Fibroblast of skin of right biceps (primary cell): ENCODE measurements around the gene CLDN6.
A peak's percentile ranks its signal among the peaks of the same experiment; 100 is the strongest.

Source experiments
- DNase-seq: peaks from one replicate; pipeline ENCODE4 v3.0.0-alpha.2; 2013

Gene CLDN6

DNA sequence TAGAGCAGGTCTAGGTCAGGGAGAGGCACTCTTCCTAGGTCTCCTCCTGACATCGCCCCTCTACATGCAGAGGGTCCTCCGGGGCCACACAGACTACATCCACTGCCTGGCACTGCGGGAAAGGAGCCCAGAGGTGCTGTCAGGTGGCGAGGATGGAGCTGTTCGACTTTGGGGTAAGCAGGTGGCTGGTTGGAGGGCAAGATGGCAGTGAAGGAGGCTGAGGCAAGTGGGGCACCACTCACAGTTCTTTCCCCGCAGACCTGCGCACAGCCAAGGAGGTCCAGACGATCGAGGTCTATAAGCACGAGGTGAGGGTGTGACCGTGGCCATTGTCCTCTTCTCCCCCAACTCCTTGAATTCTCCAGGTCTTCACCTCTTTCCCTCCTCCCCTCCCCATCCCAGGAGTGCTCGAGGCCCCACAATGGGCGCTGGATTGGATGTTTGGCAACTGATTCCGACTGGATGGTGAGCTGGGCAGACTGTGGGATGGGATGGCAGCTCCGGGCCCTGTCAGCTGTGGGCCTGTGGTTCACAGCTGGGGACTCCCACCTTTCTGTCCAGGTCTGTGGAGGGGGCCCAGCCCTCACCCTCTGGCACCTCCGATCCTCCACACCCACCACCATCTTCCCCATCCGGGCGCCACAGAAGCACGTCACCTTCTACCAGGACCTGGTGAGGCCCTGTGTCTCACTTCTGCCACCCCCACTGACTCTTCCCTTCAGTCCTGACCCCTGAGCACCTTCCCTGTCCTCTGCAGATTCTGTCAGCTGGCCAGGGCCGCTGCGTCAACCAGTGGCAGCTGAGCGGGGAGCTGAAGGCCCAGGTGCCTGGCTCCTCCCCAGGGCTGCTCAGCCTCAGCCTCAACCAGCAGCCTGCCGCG lies 8.9 kb upstream of the CLDN6 start:
- DNase-seq, result no peak

DNA sequence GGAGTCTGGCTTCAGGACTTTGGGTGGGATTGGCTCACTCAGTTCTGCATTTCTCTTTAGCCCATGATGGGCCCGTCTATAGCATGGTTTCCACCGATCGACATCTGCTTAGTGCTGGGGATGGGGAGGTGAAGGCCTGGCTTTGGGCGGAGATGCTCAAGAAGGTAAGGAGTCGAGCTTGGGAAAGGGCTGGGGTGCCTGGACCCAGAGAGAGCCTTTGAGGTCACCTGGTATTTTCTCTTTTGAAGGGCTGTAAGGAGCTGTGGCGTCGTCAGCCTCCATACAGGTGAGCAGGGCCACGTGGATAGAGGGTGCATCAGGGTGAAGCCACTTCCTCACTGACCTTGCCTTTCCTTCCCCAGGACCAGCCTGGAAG lies 8.0 kb upstream of the CLDN6 start:
- DNase-seq, result no peak

DNA sequence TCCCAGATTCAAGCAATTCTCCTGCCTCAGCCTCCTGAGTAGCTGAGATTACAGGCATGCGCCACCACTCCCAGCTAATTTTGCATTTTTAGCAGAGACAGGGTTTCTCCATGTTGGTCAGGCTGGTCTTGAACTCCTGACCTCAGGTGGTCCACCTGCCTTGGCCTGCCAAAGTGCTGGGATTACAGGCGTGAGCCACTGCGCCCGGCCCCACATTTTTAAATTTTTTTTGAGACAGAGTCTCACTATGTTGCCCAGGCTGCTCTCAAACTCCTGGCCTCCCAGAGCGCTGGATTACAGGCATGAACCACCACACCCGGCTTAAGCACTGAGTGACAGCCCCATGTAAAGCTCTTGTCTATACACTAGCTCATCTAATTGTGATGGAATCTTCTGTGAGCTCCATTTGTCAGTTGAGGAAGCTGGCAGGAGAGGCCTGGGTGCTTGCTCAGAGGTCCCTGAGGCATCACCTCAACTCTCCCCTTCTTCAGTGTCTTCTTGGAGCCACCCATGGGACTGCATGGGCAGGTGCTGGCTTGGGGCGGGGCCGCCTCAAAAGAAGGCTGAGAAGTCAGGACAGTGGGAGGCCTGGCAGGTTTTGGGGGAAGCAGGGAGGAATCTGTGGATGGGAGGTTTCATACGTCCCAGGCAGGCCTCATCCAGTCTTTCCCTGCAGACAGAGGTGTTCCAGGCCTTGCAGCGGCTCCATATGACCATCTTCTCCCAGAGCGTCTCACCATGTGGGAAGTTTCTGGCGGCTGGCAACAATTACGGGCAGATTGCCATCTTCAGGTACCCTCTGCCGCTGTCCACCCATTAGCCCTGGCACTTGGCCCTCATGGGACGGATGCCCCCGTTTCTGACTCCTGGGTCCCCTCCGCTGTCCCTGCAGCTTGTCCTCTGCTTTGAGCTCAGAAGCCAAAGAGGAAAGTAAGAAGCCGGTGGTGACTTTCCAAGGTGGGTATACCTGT lies 7.3 kb upstream of the CLDN6 start:
- DNase-seq, result no peak

DNA sequence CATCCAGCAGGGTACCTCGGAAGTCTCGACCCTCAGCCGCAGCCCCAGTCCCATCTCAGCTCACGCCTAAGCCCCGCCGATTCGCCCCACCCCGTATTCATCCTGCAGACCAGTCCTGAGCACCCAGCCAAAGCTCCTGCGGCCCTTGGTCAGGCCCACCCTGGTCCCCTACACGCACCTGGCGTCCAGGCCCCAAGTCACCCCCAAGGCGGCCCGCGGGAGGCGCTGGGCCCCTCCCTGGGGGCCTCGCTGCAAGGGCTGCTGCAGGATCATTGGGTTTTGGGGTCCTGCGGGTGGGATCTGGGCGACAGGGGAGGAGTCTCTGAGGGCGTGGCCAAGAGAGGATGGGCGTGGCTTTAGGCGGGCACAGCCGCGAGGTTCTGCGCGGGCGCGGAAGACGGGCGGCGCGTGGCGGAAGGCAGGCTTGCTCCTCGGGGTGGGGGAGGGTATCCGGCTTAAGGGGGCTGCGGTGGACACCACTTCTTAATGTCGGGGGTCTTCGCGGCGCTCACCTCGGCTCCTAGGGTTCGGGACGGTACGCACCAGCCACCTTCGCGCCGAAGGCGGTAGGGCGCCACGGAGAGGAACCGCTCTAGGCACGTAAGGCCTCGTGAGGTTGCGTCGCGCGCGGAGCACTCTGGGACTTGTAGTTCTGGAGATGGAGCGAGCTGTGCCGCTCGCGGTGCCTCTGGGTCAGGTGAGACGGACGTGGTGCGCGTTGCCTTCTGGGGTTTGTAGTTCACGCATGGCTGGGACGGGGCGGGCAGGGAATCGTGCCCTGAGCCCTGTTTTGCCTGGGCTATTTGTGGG lies 5.9 kb upstream of the CLDN6 start, which contains the start of the genes HCFC1R1 and THOC6:
TSS of gene HCFC1R1 (minus strand) at position 274 of the 810 bp plus-strand sequence. CDS start at position 273, 1 bp downstream.
TSS of gene THOC6 (plus strand) at position 367 of the 810 bp plus-strand sequence. CDS start at position 659, 292 bp downstream.
- DNase-seq, result peak; percentile 98

DNA sequence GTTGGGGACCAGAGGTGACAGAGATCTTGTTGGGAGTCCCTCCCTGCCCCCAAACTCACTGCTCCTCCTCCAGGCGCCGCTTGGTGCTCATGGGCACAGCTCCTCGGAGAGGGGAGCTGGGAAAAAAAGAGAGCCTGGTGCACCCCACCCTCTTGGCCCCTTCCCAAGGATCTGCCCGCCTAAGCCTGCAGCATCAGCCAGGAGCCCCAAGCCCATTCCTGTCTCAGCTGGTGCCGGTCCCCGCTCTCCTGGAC lies 5.4 kb upstream of the CLDN6 start:
- DNase-seq, result peak; percentile 87

DNA sequence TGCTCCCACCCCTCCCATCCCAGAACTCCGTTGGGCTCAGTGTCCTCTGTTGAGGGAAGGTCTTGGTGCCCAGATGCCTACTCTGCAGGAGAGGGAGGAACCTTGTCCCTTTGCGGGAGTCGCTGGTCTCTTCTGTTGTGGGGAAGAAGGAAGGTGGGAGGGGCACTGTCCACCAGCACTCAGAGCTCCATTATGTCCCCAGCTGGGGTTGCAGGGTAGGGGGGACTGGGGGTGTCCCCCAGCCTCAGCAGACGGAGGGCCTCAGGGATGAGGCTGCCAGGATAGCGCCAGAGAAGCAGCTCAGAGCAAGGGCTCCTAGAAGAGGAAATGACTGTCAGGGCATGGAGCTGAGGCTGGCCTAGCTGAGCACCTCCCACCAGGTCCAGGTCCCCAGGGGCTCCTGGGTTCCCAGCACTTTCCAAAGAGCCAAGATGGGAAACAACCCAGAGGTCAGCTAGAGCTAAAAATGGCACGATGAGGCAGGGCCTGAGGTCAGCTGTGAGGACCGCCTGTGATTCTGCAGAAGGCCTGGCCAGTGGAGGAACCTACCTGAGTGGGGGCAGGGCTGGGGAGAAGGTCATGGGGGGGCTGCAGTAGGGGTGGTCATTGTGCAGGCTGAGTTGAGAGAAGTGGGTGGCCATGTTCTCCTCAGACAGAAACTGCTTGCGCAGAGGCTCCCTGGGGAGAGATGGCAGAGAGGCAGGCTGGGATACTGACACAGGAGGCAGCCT lies 4.9 kb upstream of the CLDN6 start:
- DNase-seq, result peak; percentile 72

DNA sequence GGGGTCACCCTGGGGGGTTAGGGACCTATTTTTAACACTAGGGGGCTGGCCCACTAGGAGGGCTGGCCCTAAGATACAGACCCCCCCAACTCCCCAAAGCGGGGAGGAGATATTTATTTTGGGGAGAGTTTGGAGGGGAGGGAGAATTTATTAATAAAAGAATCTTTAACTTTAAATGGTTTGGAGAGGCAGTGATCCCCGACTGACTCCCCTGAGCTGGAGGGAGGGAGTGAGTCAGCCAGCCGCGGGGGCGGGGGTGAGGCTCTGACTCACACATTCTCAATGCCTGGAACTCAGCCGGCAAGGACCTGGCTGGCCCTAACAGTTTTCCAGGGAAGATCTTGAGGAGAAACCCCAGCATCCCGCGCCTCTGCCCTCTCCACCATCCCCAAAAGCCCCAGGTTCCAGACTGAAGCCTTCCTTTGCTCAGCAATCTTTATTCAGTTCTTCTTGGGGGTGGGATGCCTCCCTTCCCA lies 4.3 kb upstream of the CLDN6 start:
- DNase-seq, result peak; percentile 98

DNA sequence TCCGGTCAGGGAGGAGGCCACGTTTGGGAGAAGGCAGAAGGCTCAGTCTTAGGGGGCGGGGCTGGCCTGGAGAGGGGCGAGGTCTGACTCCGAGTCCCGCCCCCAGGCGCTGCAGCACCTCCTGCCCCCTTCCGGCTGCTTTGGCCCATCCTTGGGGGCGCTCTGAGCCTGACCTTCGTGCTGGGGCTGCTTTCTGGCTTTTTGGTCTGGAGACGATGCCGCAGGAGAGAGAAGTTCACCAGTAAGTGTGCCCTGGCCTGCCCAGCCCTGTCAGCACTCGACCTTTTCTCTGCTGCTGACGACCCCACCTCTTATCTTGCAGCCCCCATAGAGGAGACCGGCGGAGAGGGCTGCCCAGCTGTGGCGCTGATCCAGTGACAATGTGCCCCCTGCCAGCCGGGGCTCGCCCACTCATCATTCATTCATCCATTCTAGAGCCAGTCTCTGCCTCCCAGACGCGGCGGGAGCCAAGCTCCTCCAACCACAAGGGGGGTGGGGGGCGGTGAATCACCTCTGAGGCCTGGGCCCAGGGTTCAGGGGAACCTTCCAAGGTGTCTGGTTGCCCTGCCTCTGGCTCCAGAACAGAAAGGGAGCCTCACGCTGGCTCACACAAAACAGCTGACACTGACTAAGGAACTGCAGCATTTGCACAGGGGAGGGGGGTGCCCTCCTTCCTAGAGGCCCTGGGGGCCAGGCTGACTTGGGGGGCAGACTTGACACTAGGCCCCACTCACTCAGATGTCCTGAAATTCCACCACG lies 3.6 kb upstream of the CLDN6 start:
- DNase-seq, result peak; percentile 99

DNA sequence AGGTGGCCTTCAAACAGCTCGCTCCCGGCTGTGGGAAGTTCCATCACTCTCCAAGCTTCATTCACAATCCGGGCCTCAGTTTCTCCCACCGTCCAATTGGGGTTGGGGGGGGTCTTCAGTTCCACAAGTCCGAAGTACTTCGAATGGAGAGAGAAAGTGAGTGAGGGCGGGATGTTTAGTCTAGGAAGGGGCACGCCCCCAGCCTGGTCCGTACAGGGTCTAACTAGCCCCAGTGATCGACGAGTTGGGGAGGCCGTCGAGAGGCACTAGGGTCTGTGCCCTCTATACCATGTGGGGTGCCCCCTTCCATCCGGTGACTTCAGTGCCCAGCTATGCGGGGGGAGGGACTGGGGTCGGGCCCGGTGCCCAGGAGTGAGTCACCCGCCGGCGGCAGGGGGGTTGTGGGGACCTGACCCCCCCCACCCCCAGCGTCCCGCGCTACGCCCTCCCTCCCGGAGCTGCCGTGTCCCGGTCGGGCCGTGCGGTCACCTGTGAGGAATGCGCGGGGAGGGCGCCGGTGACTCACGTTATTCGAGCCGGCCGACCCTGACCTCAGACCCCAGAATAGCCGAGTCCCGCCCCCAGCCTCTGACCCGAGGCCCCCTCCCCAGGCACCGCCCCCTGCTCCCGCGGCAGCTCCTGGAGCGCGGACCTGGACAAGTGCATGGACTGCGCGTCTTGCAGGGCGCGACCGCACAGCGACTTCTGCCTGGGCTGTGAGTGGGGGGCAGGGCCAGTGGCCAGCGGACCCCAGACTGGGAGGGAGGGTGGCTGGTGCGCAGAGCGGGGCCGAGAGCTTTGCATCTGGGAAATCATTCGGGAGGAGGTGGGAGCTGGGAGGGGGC lies 2.8 kb upstream of the CLDN6 start:
- peak; percentile 95 for DNase-seq

DNA sequence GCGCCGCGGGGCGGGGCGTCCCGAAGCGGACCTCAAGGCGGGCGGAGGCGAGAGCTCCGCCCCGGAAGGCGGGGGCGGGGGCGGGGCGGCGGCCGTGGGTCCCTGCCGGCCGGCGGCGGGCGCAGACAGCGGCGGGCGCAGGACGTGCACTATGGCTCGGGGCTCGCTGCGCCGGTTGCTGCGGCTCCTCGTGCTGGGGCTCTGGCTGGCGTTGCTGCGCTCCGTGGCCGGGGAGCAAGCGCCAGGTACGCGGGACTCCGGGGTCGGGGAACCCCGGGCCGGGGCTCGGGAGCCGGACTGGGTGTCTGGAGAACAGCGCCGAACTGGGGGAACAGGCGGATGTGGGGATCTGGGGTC lies 2.2 kb upstream of the CLDN6 start, which contains the start of gene TNFRSF12A:
TSS of gene TNFRSF12A (plus strand) at position 122 of the 357 bp plus-strand sequence. CDS start at position 152, 30 bp downstream.
- peak; percentile 87 for DNase-seq

DNA sequence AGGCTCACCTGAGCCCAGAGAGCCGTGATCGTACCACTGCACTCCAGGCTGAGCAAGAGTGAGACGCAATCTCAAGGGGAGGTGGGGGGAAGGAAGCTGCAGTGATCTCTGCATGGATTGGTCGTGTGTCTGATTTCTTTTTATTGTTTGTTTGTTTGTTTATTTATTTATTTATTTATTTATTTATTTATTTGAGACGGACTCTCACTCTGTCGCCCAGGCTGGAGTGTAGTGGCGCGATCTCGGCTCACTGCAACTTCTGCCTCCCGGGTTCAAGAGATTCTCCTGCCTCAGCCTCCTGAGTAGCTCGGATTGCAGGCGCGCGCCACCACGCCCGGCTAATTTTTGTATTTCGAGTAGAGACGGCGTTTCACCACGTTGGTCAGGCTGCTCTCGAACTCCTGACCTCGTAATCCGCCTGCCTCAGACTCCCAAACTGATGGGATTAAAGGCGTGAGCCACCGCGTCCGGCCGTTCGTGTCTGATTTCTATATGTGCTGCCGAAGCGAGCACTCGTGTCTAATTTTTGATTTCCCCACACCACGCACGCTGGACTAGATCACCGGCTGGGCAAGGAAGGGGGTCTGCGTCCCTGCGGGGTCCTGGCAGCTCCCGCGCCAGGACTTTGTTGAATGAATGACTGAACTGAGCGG lies 1.7 kb upstream of the CLDN6 start:
- no peak for DNase-seq

DNA sequence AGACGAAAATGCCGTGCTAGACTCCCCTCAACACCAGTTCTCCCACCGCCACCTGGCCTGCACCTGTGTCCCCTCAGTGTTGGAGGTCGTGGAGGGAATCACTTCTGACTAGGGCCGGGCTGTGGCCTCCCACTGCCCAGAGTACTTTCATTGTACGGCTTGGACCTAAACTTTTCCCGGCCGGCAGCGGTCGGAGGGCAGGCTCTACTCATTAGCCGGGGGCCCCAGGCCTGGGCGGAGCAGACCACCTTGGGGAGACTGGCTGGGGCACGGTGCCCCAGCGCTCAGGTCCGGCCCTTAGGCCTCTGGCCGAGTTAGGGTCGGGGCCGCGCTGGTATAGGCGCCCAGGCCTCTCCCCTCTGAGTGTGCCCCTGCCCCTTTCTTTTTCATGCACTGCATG lies 639 bp downstream of the CLDN6 start:
- no peak for DNase-seq

DNA sequence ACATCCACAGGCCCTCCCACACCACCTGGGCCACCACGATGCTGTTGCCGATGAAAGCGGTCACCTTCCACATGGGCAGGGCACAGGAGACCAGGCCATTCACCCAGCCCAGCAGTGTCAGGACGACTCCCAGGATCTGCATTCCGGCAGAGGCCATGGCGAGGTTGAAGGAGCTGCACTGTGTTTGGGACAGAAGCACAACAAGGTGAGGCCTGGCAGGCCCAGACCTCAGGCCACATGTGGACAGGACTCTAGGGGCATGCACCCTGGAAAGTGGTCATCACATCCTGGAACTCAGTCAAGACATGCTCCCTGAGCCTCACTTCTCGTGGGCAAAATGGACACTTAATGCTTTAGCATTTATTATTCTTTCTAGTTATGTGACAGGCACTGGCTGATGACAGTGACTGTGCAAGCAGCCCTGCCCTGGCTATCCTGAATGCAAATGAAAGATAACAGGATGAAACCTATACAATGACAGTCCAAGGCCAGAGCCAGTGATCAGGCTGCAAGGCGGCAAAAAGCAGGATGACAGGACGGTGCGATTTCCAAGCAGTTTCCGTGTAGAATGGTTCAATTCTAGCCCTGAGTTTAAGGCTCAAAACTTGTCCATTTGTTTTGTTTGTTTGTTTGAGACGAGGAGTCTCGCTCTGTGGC lies 2.0 kb downstream of the CLDN6 start:
- no peak for DNase-seq

DNA sequence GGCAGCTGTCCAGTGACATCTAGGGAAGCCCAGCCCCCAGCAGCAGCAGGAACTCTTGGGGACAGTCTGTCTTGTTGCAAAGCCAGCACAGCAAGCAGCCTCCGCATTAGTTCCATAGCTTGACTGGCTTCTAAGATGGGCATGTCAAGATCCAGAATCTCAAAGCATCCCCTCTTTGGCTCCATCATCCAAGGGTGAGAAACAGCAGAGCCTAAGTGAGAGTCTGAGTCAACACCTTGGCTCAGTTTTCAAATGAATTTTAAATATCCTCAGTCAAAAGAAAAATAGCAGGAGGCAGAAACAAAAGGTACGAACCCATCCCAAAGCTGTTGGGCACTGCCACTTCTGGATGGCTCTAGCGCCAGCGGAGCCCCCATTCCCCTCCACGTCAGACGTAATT lies 3.0 kb downstream of the CLDN6 start:
- DNase-seq, result no peak

DNA sequence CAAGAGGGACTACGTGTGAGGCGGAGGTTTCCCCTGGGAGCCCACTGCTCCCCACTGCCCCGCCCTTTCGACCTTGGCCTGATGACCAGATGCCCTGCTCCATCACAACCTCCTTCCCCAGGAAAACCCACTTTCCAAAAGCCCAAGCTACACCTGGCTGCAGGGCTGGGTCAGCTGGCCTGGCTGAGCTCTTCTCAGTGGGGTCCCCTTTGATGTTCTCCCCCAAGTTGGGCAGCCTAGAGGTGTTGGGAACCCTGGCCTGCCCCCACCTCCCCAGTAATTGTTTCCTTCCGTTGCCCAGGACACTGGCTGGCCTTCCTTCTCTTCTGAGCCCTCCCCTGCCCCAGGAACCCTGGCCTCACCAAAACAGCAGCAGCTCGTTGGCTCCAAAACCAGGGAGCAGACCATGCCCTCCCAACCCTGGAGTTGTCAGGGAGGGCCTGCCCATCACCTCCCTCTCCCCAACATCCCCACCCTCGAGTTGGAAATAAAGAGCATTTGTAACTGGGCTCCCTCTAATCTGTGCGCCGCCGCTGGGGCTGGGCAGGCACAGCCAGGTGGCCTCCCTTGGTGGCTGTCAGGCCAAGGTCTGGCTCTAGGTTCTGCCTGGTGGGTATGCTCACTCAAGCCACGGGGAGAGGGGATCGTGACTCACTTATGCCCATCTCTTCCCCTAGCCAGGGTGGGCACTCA lies 3.8 kb downstream of the CLDN6 start:
- no peak for DNase-seq

DNA sequence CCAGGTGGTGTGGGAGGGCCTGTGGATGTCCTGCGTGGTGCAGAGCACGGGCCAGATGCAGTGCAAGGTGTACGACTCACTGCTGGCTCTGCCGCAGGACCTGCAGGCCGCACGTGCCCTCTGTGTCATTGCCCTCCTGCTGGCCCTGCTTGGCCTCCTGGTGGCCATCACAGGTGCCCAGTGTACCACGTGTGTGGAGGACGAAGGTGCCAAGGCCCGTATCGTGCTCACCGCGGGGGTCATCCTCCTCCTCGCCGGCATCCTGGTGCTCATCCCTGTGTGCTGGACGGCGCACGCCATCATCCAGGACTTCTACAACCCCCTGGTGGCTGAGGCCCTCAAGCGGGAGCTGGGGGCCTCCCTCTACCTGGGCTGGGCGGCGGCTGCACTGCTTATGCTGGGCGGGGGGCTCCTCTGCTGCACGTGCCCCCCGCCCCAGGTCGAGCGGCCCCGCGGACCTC lies 4.5 kb downstream of the CLDN6 start:
- DNase-seq, result no peak

DNA sequence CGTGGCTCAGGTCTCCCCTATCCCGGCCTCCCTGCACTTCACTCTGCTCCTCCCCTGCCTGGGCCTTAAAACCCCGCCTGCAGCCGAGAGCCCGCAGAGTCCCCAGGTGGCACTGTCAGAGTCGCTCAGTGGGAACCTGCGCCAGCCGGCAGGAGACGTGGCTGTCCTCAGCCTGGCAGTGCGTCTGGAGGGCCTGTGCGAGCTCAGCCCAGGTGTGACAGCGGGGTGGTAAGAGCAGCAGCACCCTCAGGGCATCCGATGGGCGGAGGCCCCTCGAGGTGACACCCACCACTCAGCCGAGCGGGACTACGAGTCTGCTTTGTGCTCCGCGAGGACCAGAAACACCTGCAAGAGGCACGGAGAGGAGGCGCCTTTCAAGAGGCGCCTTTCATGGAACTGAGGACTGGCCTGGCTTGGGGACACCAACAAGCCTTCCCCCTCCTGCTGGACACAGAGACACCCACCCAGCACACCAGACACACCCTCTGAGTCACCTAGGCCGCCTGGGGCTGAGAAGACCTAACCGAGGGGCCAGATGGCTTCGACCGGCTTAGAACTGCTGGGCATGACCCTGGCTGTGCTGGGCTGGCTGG lies 5.1 kb downstream of the CLDN6 start, which contains the start of gene CLDN9:
TSS of gene CLDN9 (plus strand) at position 96 of the 593 bp plus-strand sequence. CDS start at position 536, 440 bp downstream.
- DNase-seq, result no peak

DNA sequence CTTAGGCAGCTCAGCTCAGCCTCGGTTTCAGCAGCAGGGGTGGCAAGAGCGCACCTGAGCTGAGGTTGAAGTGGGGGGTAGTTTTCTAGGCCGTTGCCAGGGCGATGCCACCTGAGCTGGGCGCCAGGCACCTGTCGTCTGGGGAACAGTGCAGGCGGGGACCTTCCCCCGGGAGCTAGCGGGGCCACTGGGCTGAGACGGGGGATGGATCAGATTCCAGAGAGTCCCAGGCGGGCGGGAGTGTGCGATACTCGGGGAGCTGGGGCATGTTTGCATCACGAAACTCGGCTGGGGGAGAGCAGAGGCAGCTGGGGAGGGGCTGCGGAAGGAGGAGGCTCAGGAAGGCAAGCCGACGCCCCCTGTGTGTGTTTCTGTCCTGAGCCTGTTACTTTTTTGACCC lies 5.7 kb downstream of the CLDN6 start:
- DNase-seq, result no peak
